GM12878 (cell line): ENCODE results near the gene UBAP1. TPM values are rescaled to one million over a fixed set of nuclear protein-coding genes. Genes with fewer than 3 reads are reported as not detected.

Experiments used
- ATAC-seq: fragments of 200-7000 bp; cut with Tn5 transposase; 3 replicates; pipeline ENCODE4 v1.9.1; 2020; ENCODE audit warnings: mild to moderate bottlenecking, moderate library complexity
- BruUV-seq: library from RNA; stranded (reverse); fragments of 400-500 nt; replicated peaks from 2 replicates; lab custom pipeline; 2021; lab: Mats Ljungman, UMichigan
- CTCF ChIA-PET: fragments of 300-600 bp; sonication (Branson Sonifier 250); formaldehyde crosslinking; extraction: SDS; loops from one replicate; lab custom pipeline; 2021; ENCODE audit warnings: inconsistent platforms; lab: Yijun Ruan, JAX
- POLR2A ChIA-PET: fragments of 350-600 bp; formaldehyde crosslinking; extraction: SDS; loops from one replicate; lab custom pipeline; 2021; ENCODE audit warnings: inconsistent platforms; lab: Charles Lee
- RAD21 ChIA-PET: fragments of 300-600 bp; sonication (Branson Sonifier 250); formaldehyde crosslinking; loops from one replicate; lab custom pipeline; 2023; ENCODE audit warnings: antibody characterized with exemption; ENCODE audit not compliant: unreplicated experiment; lab: Charles Lee
- SMC1A ChIA-PET: fragments of 300-600 bp; sonication (Branson Sonifier 250); formaldehyde crosslinking; loops from one replicate; lab custom pipeline; 2023; ENCODE audit not compliant: unreplicated experiment, uncharacterized antibody; lab: Charles Lee
- DNase-seq: peaks from one replicate; pipeline ENCODE4 v3.0.0-alpha.2; 2011; ENCODE audit warnings: low read depth, low spot score
- FAIRE-seq: peaks from 3 replicates; lab custom pipeline; 2011; peaks lifted over from hg19 to GRCh38; lab: Jason Lieb, UNC
- H2AFZ ChIP-seq: 2 replicates; pipeline ENCODE4 v1.6.0; 2011; ENCODE audit warnings: low read depth, low read length, control low read depth; ENCODE audit not compliant: control insufficient read depth
- H3K27ac ChIP-seq: 2 replicates; pipeline ENCODE4 v1.5.1; 2011; ENCODE audit warnings: control low read depth; ENCODE audit not compliant: control insufficient read depth, insufficient read depth
- H3K27me3 ChIP-seq, 2 experiments: replicated peaks in 1 of 2; 2 replicates each; pipeline versions ENCODE4 v1.6.0 to v1.6.1; 2011; ENCODE audit warnings: low read length in 1 of 2; ENCODE audit not compliant: control insufficient read depth in 2 of 2, insufficient read depth in 2 of 2
- H3K36me3 ChIP-seq, 2 experiments: 2 replicates each; pipeline ENCODE4 v1.5.1; 2011; ENCODE audit warnings: low read length in 1 of 2; ENCODE audit not compliant: control insufficient read depth in 2 of 2, insufficient read depth in 2 of 2
- H3K4me1 ChIP-seq: 2 replicates; pipeline ENCODE4 v1.6.1; 2011; ENCODE audit warnings: mild to moderate bottlenecking, low read length, moderate library complexity, mixed read lengths; ENCODE audit not compliant: control insufficient read depth, insufficient read depth
- H3K4me2 ChIP-seq: 2 replicates; pipeline ENCODE4 v1.6.0; 2011; ENCODE audit warnings: control low read depth; ENCODE audit not compliant: control insufficient read depth, insufficient read depth
- H3K4me3 ChIP-seq: fragments of 200-600 bp; sonication (generic); 2 replicates; pipeline ENCODE4 v1.5.1; 2016
- H3K79me2 ChIP-seq: 2 replicates; pipeline ENCODE4 v1.6.0; 2011; ENCODE audit warnings: low read length; ENCODE audit not compliant: control insufficient read depth, insufficient read depth
- H3K9ac ChIP-seq: 2 replicates; pipeline ENCODE4 v1.8.0; 2011; ENCODE audit warnings: low read length, control low read depth, mixed read lengths; ENCODE audit not compliant: control insufficient read depth, insufficient read depth
- H3K9me3 ChIP-seq: replicated peaks from 3 replicates; pipeline ENCODE4 v1.5.1; 2011; ENCODE audit warnings: mild to moderate bottlenecking, low read length; ENCODE audit not compliant: control insufficient read depth, insufficient read depth
- H4K20me1 ChIP-seq: 2 replicates; pipeline ENCODE4 v1.6.0; 2011; ENCODE audit not compliant: control insufficient read depth, insufficient read depth
- MYB ChIP-seq: fragments of 150-350 bp; IDR thresholded peaks from 2 replicates; pipeline ENCODE4 v1.6.1; 2014; ENCODE audit warnings: mild to moderate bottlenecking, low read depth, low read length, borderline replicate concordance
- NFYB ChIP-seq: IDR thresholded peaks from 2 replicates; pipeline ENCODE4 v1.6.1; 2011; ENCODE audit warnings: low read depth, mild to moderate bottlenecking, low read length, improper control_type of control experiment, moderate library complexity; ENCODE audit not compliant: insufficient read depth
- NR2F1 ChIP-seq: fragments of 450-650 bp; conservative IDR thresholded peaks from 2 replicates; pipeline ENCODE4 v1.6.1; 2017; ENCODE audit warnings: mild to moderate bottlenecking
- POLR2AphosphoS2 ChIP-seq: IDR thresholded peaks from 2 replicates; pipeline ENCODE4 v1.6.1; 2011; ENCODE audit warnings: low read depth, mild to moderate bottlenecking, low read length, improper control_type of control experiment, moderate library complexity
- TBL1XR1 ChIP-seq: IDR thresholded peaks from 2 replicates; pipeline ENCODE4 v1.6.1; 2012; ENCODE audit warnings: low read depth, low read length, improper control_type of control experiment
- WGBS: methylation state at CpG from one replicate; pipeline ENCODE4 v1.1.6; 2016; ENCODE audit warnings: low lambda C conversion rate; ENCODE audit not compliant: insufficient replicate concordance, insufficient coverage; ENCODE audit errors: missing lambda C conversion rate; 5-methylcytosine and 5-hydroxymethylcytosine counted together
- in situ Hi-C: fragments of 300-500 bp; cut with MboI; formaldehyde crosslinking; loops from 9 replicates; pipeline ENCODE4 v1.14.3; 2018; ENCODE audit warnings: mixed read lengths
- intact Hi-C: fragments of 100-400 bp; cut with micrococcal nuclease; formaldehyde crosslinking; loops from one replicate; pipeline ENCODE4 v1.14.2; 2022; ENCODE audit not compliant: unreplicated experiment
- polyA plus RNA-seq, 11 experiments: library from polyadenylated mRNA; depleted of rRNA in 4 of 11; unstranded in 6 of 11; stranded (reverse) in 5 of 11; fragments of >200 nt; fragmentation: Nextera tagmentation in 4 of 11; fragmentation: Illumina TruSeq in 1 of 11; extraction: Ambion mirVana in 4 of 11; extraction: Trizol in 1 of 11; gene quantifications; 1 replicate in 1 of 11; 2 replicates in 10 of 11; pipeline versions ENCODE4 v1.2.1 to v1.2.3, GENCODE V29; 2011 to 2016; ENCODE audit warnings: inconsistent platforms in 2 of 11, missing spikeins in 2 of 11, low read depth in 1 of 11
- total RNA-seq, 4 experiments: library from RNA; depleted of rRNA in 3 of 4; stranded (reverse); fragments of >200 nt in 3 of 4; fragmentation: Illumina TruSeq in 1 of 4; extraction: Trizol in 1 of 4; gene quantifications; 2 replicates each; pipeline versions ENCODE4 v1.2.1 to v1.2.3, GENCODE V29; 2013 to 2021

UBAP1 gene
- total and polyA plus RNA-seq, 10 of the 15 experiments (the other 5 are each of a cell fraction or from before 2014, with no cell fraction given), result 2.1 to 47.9 (median 27.2) TPM

DNA sequence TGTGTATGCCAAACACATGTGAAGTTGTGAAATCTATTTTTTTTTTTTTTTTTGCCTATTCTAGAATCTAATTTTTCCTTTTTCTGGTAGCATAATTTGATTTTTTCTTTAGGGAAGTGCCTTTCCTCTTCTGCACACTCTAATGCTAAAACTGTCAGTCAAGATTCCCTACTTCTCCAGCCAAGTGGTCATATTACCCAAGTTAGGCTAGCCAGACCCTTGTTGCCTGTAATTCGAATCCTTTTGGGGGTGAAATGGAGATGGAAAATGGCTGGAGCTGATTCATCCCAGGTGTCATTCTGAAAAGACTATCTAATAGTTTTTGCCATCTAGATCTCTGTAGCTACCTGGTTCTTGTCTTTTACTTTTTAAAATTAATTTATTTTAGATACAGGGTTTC is 24.8 kb upstream of the UBAP1 start:
- Histone ChIP-seq H3K4me3 (no peak overlapping the region), H3K4me2 (no peak overlapping the region), H3K27me3 (no peaks in the 10 kb centered on the region), H3K9me3 (no peaks in the 10 kb centered on the region), H3K9ac (no peak overlapping the region), H2AFZ (no peak overlapping the region), H4K20me1 (no peaks in the 10 kb centered on the region), H3K36me3 (no peaks in the 10 kb centered on the region), H3K79me2 (no peaks in the 10 kb centered on the region), H3K4me1 (no peaks in the 10 kb centered on the region), H3K27ac (no peak overlapping the region)
- CTCF ChIA-PET, result no interaction called here
- intact Hi-C loops (no loop called here), in situ Hi-C loops (loop anchor here (5.0 kb wide), 1 partner anchor 52 kb away; no protein-coding TSS in a partner anchor)
- ATAC-seq (no peak), FAIRE-seq (no peak), DNase-seq (no peak)
- POLR2A ChIA-PET, result interaction anchor here (0.6 kb wide), 2 partner anchors 41 to 899 kb away, joined by 3 to 5 read pairs; no protein-coding TSS in a partner anchor
- RAD21 ChIA-PET, result no interaction called here
- no TSS peak for BruUV-seq
- 41% methylated on average over 1 of the region's 1 CpG for WGBS
- SMC1A ChIA-PET, result interaction anchor here (0.9 kb wide), 1 partner anchor 57 kb away, joined by 3 read pairs; no protein-coding TSS in a partner anchor
- TF ChIP-seq POLR2AphosphoS2 (no peak), MYB (no peak)

DNA sequence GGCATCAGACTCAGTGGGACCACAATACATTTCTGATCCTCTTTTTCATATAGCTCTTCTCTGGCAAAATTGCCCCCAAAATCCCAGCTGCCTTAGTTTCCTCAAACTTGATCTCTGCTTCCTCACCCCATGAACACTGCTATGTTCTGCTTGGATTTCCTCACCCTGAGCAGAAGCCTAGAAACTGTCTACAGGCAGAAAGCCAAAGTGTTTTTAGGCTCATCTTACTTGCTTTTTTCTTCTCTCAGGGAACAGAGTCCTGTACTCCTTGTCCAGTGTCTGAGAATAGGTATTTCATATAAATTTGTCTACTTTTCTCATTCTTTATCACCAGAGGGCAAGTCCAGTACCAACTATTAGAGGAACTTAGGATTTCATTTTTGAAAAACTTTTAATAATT is 21.5 kb upstream of the UBAP1 start:
- H4K20me1 ChIP-seq, result no peaks in the 10 kb centered on the region
- ATAC-seq (no peak), FAIRE-seq (no peak), DNase-seq (no peak)
- no peaks in the 10 kb centered on the region for H3K4me1 ChIP-seq
- CTCF ChIA-PET, result no interaction called here
- no peaks in the 10 kb centered on the region for H3K27me3 ChIP-seq
- POLR2A ChIA-PET, result no interaction called here
- SMC1A ChIA-PET, result interaction anchor here (0.6 to 1.2 kb wide), 2 partner anchors 16 to 72 kb away, joined by 3 read pairs; no protein-coding TSS in a partner anchor
- H3K9ac ChIP-seq, result no peak overlapping the region
- in situ Hi-C loops (no loop called here), intact Hi-C loops (no loop called here)
- no peak overlapping the region for H3K4me2 ChIP-seq
- no peaks in the 10 kb centered on the region for H3K36me3 ChIP-seq
- RAD21 ChIA-PET, result no interaction called here
- H2AFZ ChIP-seq, result no peak overlapping the region
- TF ChIP-seq NFYB (no peak), TBL1XR1 (no peak), NR2F1 (no peak)
- no peaks in the 10 kb centered on the region for H3K9me3 ChIP-seq
- no TSS peak for BruUV-seq
- no peak overlapping the region for H3K4me3 ChIP-seq
- no peaks in the 10 kb centered on the region for H3K79me2 ChIP-seq
- no peak overlapping the region for H3K27ac ChIP-seq
